Thoracic aorta (tissue), 2 donors: ENCODE measurements around the gene ANP32B. TPM values are rescaled to one million over a fixed set of nuclear protein-coding genes. Genes with fewer than 3 reads are reported as not detected.

Source experiments
- ATAC-seq: fragments of 150-250 bp; one replicate; pipeline ENCODE4 v1.8.0; 2017; ENCODE audit warnings: low read depth; ENCODE audit not compliant: insufficient number of reproducible peaks, low FRiP score
- DNase-seq: peaks from one replicate; pipeline ENCODE4 v3.0.0-alpha.2; 2020; ENCODE audit warnings: low spot score
- H3K27ac ChIP-seq, 2 donors: fragments of 200-600 bp; sonication (generic); 1 replicate in 1 of 2; 2 replicates in 1 of 2; pipeline ENCODE4 v1.5.1; 2016; ENCODE audit warnings: mild to moderate bottlenecking in 2 of 2, moderate library complexity in 2 of 2
- H3K27me3 ChIP-seq: fragments of 200-600 bp; sonication (generic); replicated peaks from 2 replicates; pipeline ENCODE4 v1.6.0; 2016; ENCODE audit warnings: mild to moderate bottlenecking; ENCODE audit not compliant: insufficient read depth
- H3K36me3 ChIP-seq: fragments of 200-600 bp; sonication (generic); one replicate; pipeline ENCODE4 v1.5.1; 2016
- H3K4me1 ChIP-seq, 2 donors: fragments of 200-600 bp; sonication (generic); 1 replicate in 1 of 2; 2 replicates in 1 of 2; pipeline versions ENCODE4 v1.5.1 to v1.6.0; 2016; ENCODE audit warnings: low read depth in 2 of 2, mild to moderate bottlenecking in 1 of 2; ENCODE audit not compliant: control insufficient read depth in 1 of 2
- H3K4me3 ChIP-seq: fragments of 200-600 bp; sonication (generic); 2 replicates; pipeline ENCODE4 v1.5.1; 2016; ENCODE audit warnings: mild to moderate bottlenecking
- H3K9me3 ChIP-seq: fragments of 200-600 bp; sonication (generic); 2 replicates; pipeline ENCODE4 v1.5.1; 2016
- CTCF ChIP-seq: fragments of 200-600 bp; sonication (generic); IDR thresholded peaks from one replicate; pipeline ENCODE4 v1.5.1; 2019; ENCODE audit warnings: antibody characterized with exemption
- total RNA-seq, 2 donors: library from RNA; depleted of rRNA; stranded (reverse); fragments of >200 nt; gene quantifications; one replicate each; pipeline versions ENCODE4 v1.1.0 to v1.2.3, GENCODE V29; 2016

ANP32B gene
- total RNA-seq, 2 donors from 2014 or later, result 23.3 to 65.7 TPM

- no peak for ATAC-seq
- no peak for TF ChIP-seq CTCF
- DNase-seq, result no peak
- Histone ChIP-seq H3K36me3 (peaks cover 13% of the 10 kb centered on the region), H3K27me3 (no peaks in the 10 kb centered on the region), H3K27ac (no peak overlapping the region), H3K4me3 (no peak overlapping the region), H3K4me1 (peaks cover 6 to 18% of the 10 kb centered on the region in 2 donors), H3K9me3 (no peaks in the 10 kb centered on the region)
These were observed 37.5 kb downstream of the ANP32B start for GRCh38 chr9:98020476-98021145.

GRCh38 chr9:98021306-98022040, 38.3 kb downstream of the ANP32B start:
- Histone ChIP-seq H3K4me3 (no peak overlapping the region), H3K27ac (peak overlapping the region; percentile 41 to 63), H3K36me3 (peaks cover 6% of the 10 kb centered on the region), H3K9me3 (no peaks in the 10 kb centered on the region), H3K4me1 (peaks cover 6 to 18% of the 10 kb centered on the region in 2 donors), H3K27me3 (no peaks in the 10 kb centered on the region)
- ATAC-seq, result no peak
- no peak for TF ChIP-seq CTCF
- no peak for DNase-seq

GRCh38 chr9:98022447-98022846, 39.3 kb downstream of the ANP32B start:
- TF ChIP-seq CTCF, result no peak
- peak; percentile 13 for DNase-seq
- ATAC-seq, result peak; percentile 87

GRCh38 chr9:98024702-98025101, 41.6 kb downstream of the ANP32B start:
- H3K9me3 ChIP-seq, result no peaks in the 10 kb centered on the region
- no peak for TF ChIP-seq CTCF
- H3K27ac ChIP-seq, result no peak overlapping the region
- ATAC-seq (no peak), DNase-seq (no peak)
- H3K4me3 ChIP-seq, result no peak overlapping the region
- peaks cover 6 to 18% of the 10 kb centered on the region in 2 donors for H3K4me1 ChIP-seq
- no peaks in the 10 kb centered on the region for H3K27me3 ChIP-seq
- no peaks in the 10 kb centered on the region for H3K36me3 ChIP-seq

More at GRCh38 chr9:98022447-98022846, 39.3 kb downstream of the ANP32B start:
- Histone ChIP-seq H3K27ac (peak overlapping the region; percentile 41 to 63), H3K9me3 (no peaks in the 10 kb centered on the region), H3K4me1 (peaks cover 6 to 18% of the 10 kb centered on the region in 2 donors), H3K4me3 (no peak overlapping the region), H3K27me3 (no peaks in the 10 kb centered on the region), H3K36me3 (peaks cover 5% of the 10 kb centered on the region)

GRCh38 chr9:98031169-98031568, 48.0 kb downstream of the ANP32B start:
- Histone ChIP-seq H3K4me1 (peaks cover 0 to 14% of the 10 kb centered on the region in 2 donors), H3K9me3 (no peaks in the 10 kb centered on the region), H3K27me3 (no peaks in the 10 kb centered on the region), H3K4me3 (no peak overlapping the region), H3K27ac (no peak overlapping the region), H3K36me3 (no peaks in the 10 kb centered on the region)
- DNase-seq, result no peak
- TF ChIP-seq CTCF, result no peak
- ATAC-seq, result no peak
